Measurements from ENCODE around the gene NUDCD3.
"Not testable (repeated sequence)": the region's sequence is repeated elsewhere in the genome, so short reads cannot be mapped to it uniquely, and the experiment has no call there.

Gene NUDCD3

GRCh38 chr7:44515590-44516268 lies 25.3 kb upstream of the NUDCD3 start:
- no peak for FAIRE-seq

GRCh38 chr7:44512736-44513135 lies 22.3 kb upstream of the NUDCD3 start:
- no peak for FAIRE-seq

DNA sequence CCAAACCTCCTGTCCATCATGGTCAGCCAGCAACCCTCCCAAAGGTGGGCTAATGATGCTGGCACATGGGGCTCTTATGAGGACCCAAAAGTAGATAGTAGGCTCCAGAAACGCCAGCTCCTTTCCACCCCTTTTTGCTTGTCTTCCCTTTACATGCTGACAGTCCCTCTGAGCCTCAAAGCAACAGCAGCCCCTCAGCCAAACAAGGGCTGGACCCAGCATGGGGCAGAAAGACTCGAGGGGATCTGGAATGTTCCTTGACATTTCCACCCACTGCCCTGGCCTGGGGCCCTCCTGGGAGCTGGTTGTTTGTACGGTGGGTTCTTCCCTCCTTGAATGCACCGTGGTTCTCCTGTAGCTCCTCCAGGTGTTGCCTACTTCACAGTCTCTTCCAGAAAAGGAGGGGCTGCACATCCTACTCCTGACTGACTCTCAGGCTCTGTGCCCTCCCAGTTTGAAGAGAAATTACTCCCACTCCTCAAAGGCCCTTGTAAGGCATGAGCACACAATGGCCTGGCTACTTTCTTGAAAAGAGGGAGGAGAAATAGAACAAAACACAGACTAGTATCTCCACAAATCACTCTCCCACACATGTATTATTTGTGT lies 21.5 kb upstream of the NUDCD3 start:
- no peak for FAIRE-seq

DNA sequence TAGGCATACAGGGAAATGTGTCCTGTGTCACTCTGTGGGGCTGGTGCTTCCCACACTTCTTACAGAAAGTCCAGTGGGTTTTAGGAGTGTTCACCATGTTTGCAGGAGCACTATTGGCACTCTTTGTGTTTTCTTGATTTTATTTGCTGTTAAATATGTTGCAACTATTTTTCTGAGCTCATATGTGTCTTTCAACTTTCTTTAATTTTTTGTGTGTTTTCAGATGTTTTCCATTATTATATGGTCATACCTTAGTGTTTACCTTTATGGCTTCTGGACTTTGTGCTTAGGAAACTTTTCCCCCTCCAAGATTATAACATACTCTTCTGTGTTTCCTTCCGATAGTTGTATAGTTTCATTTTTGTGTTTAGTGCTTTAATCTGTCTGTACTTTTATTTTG lies 20.8 kb upstream of the NUDCD3 start:
- no peak for FAIRE-seq

GRCh38 chr7:44508328-44509030 lies 18.0 kb upstream of the NUDCD3 start:
- FAIRE-seq, result no peak

- not testable (repeated sequence) for FAIRE-seq
Observed at GRCh38 chr7:44506592-44507288, 16.3 kb upstream of the NUDCD3 start.

DNA sequence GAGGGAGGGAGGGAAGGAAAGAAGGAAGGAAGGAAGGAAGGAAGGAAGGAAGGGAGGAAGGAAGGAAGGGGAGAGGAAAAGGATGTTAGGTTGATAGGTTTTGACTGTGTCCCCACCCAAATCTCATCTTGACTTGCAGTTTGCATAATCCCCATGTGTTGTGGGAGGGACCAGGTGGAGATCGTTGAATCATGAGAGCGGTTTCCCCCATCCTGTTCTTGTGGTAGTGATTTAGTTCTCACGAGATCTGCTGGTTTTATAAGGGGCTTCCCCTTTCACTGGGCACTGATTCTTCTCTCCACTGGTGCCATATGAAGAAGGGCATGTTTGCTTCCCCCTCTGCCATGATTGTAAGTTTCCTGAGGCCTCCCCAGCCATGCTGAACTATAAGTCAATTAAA lies 15.1 kb upstream of the NUDCD3 start:
- no peak for FAIRE-seq

DNA sequence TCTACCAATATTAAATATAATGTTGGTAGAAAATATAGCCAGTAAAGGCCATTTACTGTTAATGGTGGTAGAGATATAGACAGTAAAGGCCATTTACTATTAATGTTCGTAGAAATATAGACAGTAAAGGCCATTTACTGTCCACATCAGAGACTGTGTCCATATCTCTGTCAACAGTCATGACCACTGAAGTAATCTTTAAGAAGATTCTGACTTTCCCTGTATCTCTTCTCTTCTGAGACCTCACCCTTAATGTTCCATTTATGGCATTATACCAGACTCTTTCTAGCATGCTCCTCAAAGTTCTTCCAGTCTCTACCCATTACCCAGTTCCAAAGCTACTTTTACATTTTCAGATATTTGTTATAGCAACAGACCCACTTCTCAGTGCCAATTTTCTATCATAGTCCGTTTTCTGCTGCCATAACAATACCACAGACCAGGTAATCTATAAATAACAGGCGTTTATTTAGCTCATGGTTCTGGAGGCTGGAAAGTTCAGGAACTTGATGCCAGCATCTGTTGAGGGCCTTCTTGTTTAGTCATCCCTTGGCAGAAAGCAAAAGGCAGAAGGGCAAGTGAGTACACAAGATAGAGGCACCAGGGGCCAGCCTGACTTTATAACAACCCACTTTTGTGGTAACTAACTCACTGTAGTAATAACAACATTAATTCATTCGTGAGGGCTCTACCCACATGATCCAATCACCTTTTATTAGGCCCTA lies 7.9 kb upstream of the NUDCD3 start:
- no peak for FAIRE-seq

GRCh38 chr7:44497155-44498027 lies 6.9 kb upstream of the NUDCD3 start:
- FAIRE-seq, result no peak

DNA sequence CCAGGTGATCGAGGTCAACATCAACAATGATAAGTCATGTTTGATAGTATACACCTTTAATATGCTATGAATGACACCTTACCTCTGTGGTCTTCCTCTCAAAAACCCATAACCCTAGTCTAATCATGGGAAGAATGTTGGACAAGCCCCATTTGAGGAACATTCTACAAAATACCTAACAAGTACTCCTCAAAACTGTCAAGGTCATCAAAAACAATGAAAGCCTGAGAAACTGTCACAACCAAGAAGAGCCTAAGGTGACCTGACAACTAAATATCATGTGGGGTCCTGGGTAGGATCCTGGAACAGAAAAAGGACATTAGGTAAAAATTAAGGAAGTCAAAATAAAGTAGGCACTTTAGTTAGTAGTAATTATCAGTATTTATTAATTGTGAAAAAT lies 5.9 kb upstream of the NUDCD3 start:
- no peak for FAIRE-seq

DNA sequence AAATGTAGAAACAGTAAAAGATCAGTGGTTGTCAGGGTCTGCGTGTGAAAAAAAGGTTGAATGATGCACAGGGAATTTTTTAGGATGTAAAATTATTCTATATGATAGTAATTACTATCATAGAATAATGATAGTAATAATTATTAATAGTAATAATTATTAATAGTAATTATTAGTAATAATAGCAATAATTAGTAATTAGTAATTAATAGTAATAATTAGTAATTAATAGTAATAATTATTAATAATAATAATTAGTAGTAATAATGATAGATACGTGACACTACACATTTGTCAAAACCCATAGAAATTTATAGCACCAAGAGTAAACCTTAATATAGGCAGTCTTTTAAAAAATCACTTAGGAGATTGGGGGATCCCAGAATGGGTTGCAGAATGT lies 4.5 kb upstream of the NUDCD3 start:
- peak; percentile 83 for FAIRE-seq

DNA sequence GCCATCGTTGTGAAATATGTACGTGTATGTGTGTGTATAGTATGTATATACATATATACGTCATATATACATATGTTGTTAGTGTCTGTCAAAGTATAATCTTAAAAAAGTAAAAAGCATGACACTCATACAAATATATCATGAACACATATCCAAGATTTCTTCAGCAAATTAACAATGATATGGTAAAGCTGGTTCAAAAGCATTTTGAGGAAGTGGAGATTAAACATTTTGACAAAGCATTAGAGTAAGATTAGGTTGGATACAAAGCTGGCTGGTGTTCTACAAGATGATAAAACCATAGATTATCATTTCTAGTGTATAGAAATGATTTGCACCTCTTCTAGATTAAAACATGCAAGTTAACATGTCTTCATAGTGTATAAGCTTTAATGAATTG lies 771 bp upstream of the NUDCD3 start:
- no peak for FAIRE-seq

GRCh38 chr7:44489955-44490350 lies 505 bp downstream of the NUDCD3 start:
- FAIRE-seq, result no peak

- FAIRE-seq, result no peak
Observed at GRCh38 chr7:44488955-44489354, 1.5 kb downstream of the NUDCD3 start.

- FAIRE-seq, result no peak
Observed at GRCh38 chr7:44486693-44487092, 3.8 kb downstream of the NUDCD3 start.

- FAIRE-seq, result no peak
Observed at GRCh38 chr7:44486001-44486400, 4.5 kb downstream of the NUDCD3 start.

DNA sequence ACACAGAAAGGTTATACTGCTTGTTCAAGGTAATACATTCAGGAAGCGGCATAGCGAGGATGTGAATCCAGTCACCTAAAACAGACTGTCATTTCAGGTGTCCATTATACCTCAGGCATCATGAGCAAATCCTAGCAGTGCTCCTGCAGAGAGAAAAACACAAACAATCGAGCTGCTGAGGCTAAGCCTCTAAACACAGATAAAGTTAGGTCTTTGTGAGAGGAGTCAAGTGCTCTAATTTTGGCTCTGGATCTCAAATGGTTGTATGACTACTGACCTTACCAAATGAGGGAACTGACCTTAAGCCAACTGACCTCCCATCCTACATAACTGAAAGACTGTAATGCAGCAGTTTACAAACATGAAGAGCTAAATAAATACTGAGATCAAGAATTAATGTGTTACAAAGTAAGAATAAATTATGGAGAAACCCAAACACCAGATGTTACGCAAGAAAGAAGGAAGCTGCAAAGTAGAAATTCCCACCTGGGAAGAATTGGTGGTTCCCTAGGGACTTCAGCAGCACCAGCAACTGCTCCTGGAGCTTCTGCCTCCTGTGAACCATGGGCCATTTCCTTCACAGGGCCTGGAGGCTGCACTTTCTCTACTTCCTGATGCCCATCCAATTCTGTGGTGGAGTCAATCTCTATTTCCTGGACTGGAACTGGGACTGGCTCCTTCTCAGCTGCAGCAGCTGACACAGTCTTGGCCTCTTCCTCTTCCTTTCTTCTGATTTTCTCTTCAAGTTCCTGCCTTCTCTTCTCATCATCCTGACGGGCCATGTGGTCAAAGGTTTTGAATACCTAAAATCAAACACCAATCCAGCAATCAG lies 5.8 kb downstream of the NUDCD3 start:
- FAIRE-seq, result no peak

GRCh38 chr7:44482502-44483485 lies 7.7 kb downstream of the NUDCD3 start:
- FAIRE-seq, result no peak

GRCh38 chr7:44477938-44478337 lies 12.5 kb downstream of the NUDCD3 start:
- FAIRE-seq, result no peak

Measured in G401.6 (cell line).